ENCODE results near the gene ZNF136.

GRCh38 chr19:12156223-12157058, 6.5 kb upstream of the ZNF136 start, which contains the start of gene ZNF625:
- TF ChIP-seq POLR2A (IDR thresholded peaks at IDR 0.05) (no peak), POLR2AphosphoS5 (IDR thresholded peaks at IDR 0.05) (no peak)

Data from suprapubic skin (tissue), 4 donors.